Measurements from ENCODE around the gene CDH13.

The CDH13 gene

GRCh38 chr16:82703871-82704768 is 77.4 kb downstream of the CDH13 start:
- TF ChIP-seq, protein P1, sequence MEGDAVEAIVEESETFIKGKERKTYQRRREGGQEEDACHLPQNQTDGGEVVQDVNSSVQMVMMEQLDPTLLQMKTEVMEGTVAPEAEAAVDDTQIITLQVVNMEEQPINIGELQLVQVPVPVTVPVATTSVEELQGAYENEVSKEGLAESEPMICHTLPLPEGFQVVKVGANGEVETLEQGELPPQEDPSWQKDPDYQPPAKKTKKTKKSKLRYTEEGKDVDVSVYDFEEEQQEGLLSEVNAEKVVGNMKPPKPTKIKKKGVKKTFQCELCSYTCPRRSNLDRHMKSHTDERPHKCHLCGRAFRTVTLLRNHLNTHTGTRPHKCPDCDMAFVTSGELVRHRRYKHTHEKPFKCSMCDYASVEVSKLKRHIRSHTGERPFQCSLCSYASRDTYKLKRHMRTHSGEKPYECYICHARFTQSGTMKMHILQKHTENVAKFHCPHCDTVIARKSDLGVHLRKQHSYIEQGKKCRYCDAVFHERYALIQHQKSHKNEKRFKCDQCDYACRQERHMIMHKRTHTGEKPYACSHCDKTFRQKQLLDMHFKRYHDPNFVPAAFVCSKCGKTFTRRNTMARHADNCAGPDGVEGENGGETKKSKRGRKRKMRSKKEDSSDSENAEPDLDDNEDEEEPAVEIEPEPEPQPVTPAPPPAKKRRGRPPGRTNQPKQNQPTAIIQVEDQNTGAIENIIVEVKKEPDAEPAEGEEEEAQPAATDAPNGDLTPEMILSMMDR (IDR thresholded peaks at IDR 0.05): no peak
- no peak for TF ChIP-seq ZFX (IDR thresholded peaks at IDR 0.05; ENCODE audit: borderline replicate concordance)
- no peak overlapping the region for H3K27ac ChIP-seq

GRCh38 chr16:82709987-82710386 is 83.2 kb downstream of the CDH13 start:
- no peak for TF ChIP-seq ZFX (IDR thresholded peaks at IDR 0.05; ENCODE audit: borderline replicate concordance)
- TF ChIP-seq, protein P1 (IDR thresholded peaks at IDR 0.05): no peak
- H3K27ac ChIP-seq: no peak overlapping the region

DNA sequence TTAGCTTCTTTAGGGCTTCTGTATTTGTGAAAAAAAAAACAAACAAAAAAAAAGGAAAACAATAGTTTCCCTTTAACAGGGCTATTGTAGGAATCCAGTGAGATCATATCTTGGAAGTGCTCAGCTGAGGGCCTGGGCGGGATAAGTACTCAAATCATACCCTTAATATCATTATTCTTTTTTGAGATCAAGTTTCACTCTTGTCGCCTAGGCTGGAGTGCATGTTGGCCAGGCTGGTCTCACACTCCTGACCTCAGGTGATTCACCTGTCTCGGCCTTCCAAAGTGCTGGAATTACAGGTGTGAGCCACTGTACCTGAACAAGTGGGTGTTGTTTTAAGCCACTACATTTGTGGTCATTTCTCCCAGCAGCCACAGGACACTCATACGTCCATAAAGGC is 87.0 kb downstream of the CDH13 start:
- H3K27ac ChIP-seq: no peak overlapping the region
- TF ChIP-seq, protein P1 (IDR thresholded peaks at IDR 0.05): no peak
- TF ChIP-seq ZFX (IDR thresholded peaks at IDR 0.05; ENCODE audit: borderline replicate concordance): no peak

DNA sequence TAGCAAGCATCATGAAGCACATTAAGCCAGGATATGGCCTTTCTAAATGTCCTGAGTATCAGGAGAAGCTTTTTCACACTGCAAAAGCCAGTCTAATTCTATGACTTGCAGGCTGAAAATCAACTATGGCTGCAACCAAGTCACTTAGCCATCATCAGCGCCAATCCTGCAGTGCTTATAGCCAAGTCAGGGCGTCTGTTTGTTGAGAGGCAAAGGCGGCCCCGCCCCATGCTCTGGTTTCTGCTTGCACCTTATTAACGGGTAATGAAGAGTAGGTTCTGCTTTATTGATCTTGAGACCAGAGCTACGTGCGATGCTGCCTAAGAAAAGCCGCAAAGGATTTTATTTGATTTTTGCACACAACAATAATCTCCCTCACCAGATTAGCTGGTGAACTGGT is 88.4 kb downstream of the CDH13 start:
- TF ChIP-seq ZFX (IDR thresholded peaks at IDR 0.05; ENCODE audit: borderline replicate concordance): no peak
- TF ChIP-seq, protein P1 (IDR thresholded peaks at IDR 0.05): no peak
- H3K27ac ChIP-seq: no peak overlapping the region

DNA sequence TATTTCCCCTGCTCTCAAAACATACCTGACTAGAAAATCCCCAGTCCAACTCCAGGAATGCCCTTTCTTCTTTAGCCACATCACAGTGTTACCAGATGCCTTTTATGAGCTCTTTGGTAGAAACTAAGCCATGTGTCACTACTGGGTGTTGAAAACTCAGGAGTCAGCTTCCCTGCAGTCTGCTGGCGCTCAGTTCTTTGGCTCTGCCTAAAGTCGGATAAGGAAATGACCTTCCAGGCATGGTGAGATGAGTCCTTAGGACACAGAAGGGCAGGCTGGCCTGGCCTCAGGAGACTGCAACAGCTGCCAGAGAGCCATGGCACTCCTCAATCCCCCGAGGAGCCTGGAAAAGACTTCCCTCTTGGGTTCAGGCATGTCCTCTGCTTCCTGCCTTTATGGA is 89.1 kb downstream of the CDH13 start:
- TF ChIP-seq, protein P1 (IDR thresholded peaks at IDR 0.05): no peak
- TF ChIP-seq ZFX (IDR thresholded peaks at IDR 0.05; ENCODE audit: borderline replicate concordance): no peak
- H3K27ac ChIP-seq: no peak overlapping the region

- TF ChIP-seq, protein P1 (IDR thresholded peaks at IDR 0.05): no peak
- TF ChIP-seq ZFX (IDR thresholded peaks at IDR 0.05; ENCODE audit: borderline replicate concordance): no peak
- H3K27ac ChIP-seq: no peak overlapping the region
Observed at GRCh38 chr16:82716361-82716855, 89.6 kb downstream of the CDH13 start.

DNA sequence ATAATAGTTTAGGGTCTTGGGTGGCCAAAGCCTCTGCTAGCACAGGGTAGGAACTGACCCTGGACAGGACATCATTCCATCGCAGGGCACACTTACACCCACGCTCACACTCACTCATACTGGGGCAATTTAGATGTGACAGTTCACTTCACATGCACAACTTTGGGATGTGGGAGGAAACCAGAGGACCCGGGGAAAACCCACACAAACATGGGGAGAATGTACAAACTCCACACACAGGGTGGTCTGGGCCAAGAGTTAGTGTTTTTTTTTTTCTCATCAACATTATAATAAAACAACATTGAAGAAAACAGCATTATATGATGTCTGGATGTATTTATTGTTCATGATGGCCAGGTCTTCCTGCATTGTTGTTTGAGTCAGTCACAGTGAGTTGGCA is 93.6 kb downstream of the CDH13 start:
- no peak overlapping the region for H3K27ac ChIP-seq

More for the DNA sequence above, 93.6 kb downstream of the CDH13 start:
- TF ChIP-seq, protein P1 (IDR thresholded peaks at IDR 0.05): no peak
- TF ChIP-seq ZFX (IDR thresholded peaks at IDR 0.05; ENCODE audit: borderline replicate concordance): no peak
